Ishikawa (cell line): Measurements from ENCODE around the gene BAIAP3.

Experiments used
- CEBPB ChIP-seq: IDR thresholded peaks from 2 replicates; pipeline ENCODE4 v1.6.1; 2012
- EP300 ChIP-seq: IDR thresholded peaks from 2 replicates; pipeline ENCODE4 v1.6.1; 2012; ENCODE audit warnings: borderline replicate concordance
- FOXM1 ChIP-seq: IDR thresholded peaks from 2 replicates; pipeline ENCODE4 v1.6.1; 2012; ENCODE audit warnings: low read depth, borderline replicate concordance
- NFIC ChIP-seq: IDR thresholded peaks from 2 replicates; pipeline ENCODE4 v1.6.1; 2012
- RAD21 ChIP-seq: IDR thresholded peaks from 2 replicates; pipeline ENCODE4 v1.6.1; 2012; ENCODE audit warnings: low read depth
- REST ChIP-seq: IDR thresholded peaks from 2 replicates; pipeline ENCODE4 v1.6.1; 2012; ENCODE audit warnings: low read depth, mild to moderate bottlenecking
- TAF1 ChIP-seq: IDR thresholded peaks from 2 replicates; pipeline ENCODE4 v1.6.1; 2012; ENCODE audit warnings: low read depth, mild to moderate bottlenecking
- TEAD4 ChIP-seq: IDR thresholded peaks from 2 replicates; pipeline ENCODE4 v1.6.1; 2012
- TF ChIP-seq, protein P1 (sequence below): IDR thresholded peaks from 2 replicates; pipeline ENCODE4 v1.6.1; 2012

- TF ChIP-seq, protein P1, sequence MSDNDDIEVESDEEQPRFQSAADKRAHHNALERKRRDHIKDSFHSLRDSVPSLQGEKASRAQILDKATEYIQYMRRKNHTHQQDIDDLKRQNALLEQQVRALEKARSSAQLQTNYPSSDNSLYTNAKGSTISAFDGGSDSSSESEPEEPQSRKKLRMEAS, result no peak
- TF ChIP-seq CEBPB, result no peak
- TF ChIP-seq EP300, result no peak
- TF ChIP-seq REST, result no peak
- no peak for TF ChIP-seq FOXM1
- TF ChIP-seq TAF1, result no peak
- no peak for TF ChIP-seq NFIC
- no peak for TF ChIP-seq TEAD4
- no peak for TF ChIP-seq RAD21
These were observed 24.6 kb downstream of the BAIAP3 start for GRCh38 chr16:1357906-1358566.
